Measurements from ENCODE around the gene ABHD14A.

Gene ABHD14A

DNA sequence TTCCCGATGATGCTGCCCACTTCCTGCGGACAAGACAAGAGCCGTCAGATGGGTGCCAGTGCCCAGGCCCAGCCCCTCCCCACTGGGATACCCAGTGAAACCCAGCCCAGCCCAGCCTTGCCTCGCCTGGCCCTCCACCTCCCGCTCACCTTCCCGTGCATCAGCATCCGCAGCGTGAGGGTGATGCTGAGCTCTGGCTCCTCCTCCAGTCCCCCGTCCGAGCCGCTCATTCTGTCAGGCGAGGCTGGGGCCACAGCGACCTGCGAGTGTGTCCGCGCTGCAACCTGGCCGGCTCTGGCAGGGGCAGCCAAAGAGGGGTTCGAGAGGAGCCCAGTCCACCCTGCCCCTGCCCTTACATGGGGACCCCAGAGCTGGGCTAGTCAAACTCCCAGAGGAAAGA is 13.9 kb upstream of the ABHD14A start:
- Histone ChIP-seq H3K4me2 (ENCODE audit: insufficient read depth, low read length) (no peak overlapping the region), H3K4me3 (ENCODE audit: low read depth in 1 of 2, low read length in 2 of 2) (no peak overlapping the region), H4K20me1 (ENCODE audit: insufficient read depth, low read length) (no peaks in the 10 kb centered on the region), H3K27ac (ENCODE audit: low read length) (no peak overlapping the region), H3K9me3 (ENCODE audit: insufficient read depth, low read length, severe bottlenecking) (no peaks in the 10 kb centered on the region), H3K27me3 (ENCODE audit: insufficient read depth, low read length, poor library complexity) (no peaks in the 10 kb centered on the region), H3K36me3 (ENCODE audit: insufficient read depth, low read length) (no peaks in the 10 kb centered on the region), H3K9ac (ENCODE audit: low read depth, low read length) (no peak overlapping the region), H3K4me1 (ENCODE audit: insufficient read depth, low read length) (peaks cover under 1% of the 10 kb centered on the region; the same call in 1 of the 2 replicates), H3K79me2 (ENCODE audit: insufficient read depth, low read length) (no peaks in the 10 kb centered on the region), H2AFZ (ENCODE audit: low read depth, low read length) (no peak overlapping the region)
- ATAC-seq (ENCODE audit: insufficient read depth, low read depth) (no peak), DNase-seq (no peak)
- no peak for TF ChIP-seq EZH2 (IDR thresholded peaks at IDR 0.05; ENCODE audit: borderline replicate concordance, low read depth, low read length, severe bottlenecking)
- TF ChIP-seq, protein P1, sequence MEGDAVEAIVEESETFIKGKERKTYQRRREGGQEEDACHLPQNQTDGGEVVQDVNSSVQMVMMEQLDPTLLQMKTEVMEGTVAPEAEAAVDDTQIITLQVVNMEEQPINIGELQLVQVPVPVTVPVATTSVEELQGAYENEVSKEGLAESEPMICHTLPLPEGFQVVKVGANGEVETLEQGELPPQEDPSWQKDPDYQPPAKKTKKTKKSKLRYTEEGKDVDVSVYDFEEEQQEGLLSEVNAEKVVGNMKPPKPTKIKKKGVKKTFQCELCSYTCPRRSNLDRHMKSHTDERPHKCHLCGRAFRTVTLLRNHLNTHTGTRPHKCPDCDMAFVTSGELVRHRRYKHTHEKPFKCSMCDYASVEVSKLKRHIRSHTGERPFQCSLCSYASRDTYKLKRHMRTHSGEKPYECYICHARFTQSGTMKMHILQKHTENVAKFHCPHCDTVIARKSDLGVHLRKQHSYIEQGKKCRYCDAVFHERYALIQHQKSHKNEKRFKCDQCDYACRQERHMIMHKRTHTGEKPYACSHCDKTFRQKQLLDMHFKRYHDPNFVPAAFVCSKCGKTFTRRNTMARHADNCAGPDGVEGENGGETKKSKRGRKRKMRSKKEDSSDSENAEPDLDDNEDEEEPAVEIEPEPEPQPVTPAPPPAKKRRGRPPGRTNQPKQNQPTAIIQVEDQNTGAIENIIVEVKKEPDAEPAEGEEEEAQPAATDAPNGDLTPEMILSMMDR (IDR thresholded peaks at IDR 0.05; ENCODE audit: borderline replicate concordance, extremely low read depth, low read length, poor library complexity, severe bottlenecking), result no peak

DNA sequence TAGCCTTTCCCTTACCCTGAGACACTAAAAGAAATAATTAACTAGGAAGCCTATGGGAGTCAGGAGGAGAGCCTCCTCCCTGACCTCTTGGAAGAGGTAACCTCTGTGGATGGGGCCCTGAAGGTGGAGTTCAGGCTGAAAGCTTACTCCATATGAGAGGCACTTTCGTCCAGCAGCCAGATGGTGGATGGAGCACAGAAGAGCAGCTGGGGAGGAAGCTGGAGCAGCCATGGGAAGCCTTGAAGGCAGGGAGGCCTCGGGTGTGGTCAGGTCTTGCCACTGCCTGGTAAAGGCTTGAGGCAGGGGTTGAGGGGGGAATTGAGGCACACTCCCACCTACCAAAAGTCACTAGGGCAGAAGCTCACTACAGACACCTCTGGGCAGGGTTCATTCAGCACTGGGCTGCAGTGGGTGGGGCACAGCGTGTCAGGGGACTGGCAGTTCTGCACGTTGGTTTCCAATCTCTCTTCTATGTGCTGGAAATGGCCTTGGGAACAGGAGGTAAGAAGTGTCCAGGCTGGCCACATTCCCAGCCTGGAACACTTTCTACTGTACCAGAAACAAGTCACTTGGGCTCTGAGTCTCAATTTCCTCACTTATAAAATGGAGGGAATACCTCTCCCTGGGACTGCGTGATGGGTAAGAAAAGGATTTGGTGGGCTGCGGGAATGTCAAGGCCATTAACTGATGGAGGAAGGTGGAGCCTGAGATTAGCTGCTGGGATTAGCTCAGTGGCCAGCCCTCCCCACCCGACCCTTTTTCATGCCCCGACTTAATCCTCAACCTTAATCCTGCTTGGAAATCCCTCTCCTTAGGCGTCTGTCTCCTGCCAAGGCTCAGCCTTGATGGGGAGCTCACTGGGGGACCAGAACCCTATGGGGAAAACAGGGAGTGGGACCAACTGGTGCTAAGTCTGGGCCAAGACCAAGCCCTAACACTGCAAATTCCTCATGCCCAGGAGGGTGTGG is 13.0 kb upstream of the ABHD14A start:
- Histone ChIP-seq H2AFZ (ENCODE audit: low read depth, low read length) (no peak overlapping the region), H3K4me1 (ENCODE audit: insufficient read depth, low read length) (peaks cover 9% of the 10 kb centered on the region), H4K20me1 (ENCODE audit: insufficient read depth, low read length) (no peaks in the 10 kb centered on the region), H3K9me3 (ENCODE audit: insufficient read depth, low read length, severe bottlenecking) (no peaks in the 10 kb centered on the region), H3K9ac (ENCODE audit: low read depth, low read length) (no peak overlapping the region), H3K4me3 (ENCODE audit: low read depth in 1 of 2, low read length in 2 of 2) (no peak overlapping the region), H3K4me2 (ENCODE audit: insufficient read depth, low read length) (no peak overlapping the region), H3K79me2 (ENCODE audit: insufficient read depth, low read length) (no peaks in the 10 kb centered on the region), H3K36me3 (ENCODE audit: insufficient read depth, low read length) (no peaks in the 10 kb centered on the region), H3K27me3 (ENCODE audit: insufficient read depth, low read length, poor library complexity) (no peaks in the 10 kb centered on the region), H3K27ac (ENCODE audit: low read length) (no peak overlapping the region)
- ATAC-seq (ENCODE audit: insufficient read depth, low read depth) (no peak), DNase-seq (no peak)
- TF ChIP-seq, protein P1 (IDR thresholded peaks at IDR 0.05; ENCODE audit: borderline replicate concordance, extremely low read depth, low read length, poor library complexity, severe bottlenecking), result no peak
- no peak for TF ChIP-seq EZH2 (IDR thresholded peaks at IDR 0.05; ENCODE audit: borderline replicate concordance, low read depth, low read length, severe bottlenecking)

DNA sequence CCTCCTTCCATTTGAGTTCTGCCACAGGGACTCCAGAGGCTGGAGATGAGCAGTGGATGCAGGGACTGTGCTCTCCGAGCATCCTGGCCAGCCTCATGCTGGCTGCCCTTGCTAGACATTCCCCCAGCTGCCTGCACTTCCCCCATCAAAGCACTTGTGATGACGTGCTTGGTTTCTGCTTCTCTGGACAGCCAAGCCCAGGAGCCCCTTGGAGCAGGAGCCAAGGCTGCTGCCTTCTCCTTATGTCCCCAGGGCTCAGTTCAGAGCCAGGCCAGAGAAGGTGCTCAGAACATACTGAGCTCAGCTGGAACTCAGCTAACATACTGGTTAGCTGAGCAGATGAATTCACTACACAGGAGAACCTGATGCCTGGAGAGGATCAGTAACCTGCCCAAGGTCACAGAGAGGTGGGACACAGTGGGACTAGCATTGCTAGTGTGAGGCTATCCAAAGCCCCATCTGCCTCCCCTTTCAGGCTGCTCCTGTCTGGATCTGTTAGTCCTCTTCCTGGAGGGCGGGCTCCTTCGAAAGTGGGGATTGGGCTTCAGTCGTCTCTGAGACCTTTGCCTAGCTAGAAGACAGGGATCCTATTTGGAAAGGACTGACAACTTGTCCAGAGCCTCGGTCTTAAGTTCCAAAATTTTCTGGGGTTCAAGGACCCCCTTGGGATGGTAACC is 11.9 kb upstream of the ABHD14A start:
- Histone ChIP-seq H3K4me1 (ENCODE audit: insufficient read depth, low read length) (peaks cover 16% of the 10 kb centered on the region), H2AFZ (ENCODE audit: low read depth, low read length) (no peak overlapping the region), H4K20me1 (ENCODE audit: insufficient read depth, low read length) (no peaks in the 10 kb centered on the region; the same call in 1 of the 2 replicates), H3K9me3 (ENCODE audit: insufficient read depth, low read length, severe bottlenecking) (no peaks in the 10 kb centered on the region), H3K27me3 (ENCODE audit: insufficient read depth, low read length, poor library complexity) (no peaks in the 10 kb centered on the region), H3K9ac (ENCODE audit: low read depth, low read length) (no peak overlapping the region), H3K27ac (ENCODE audit: low read length) (no peak overlapping the region), H3K4me3 (ENCODE audit: low read depth in 1 of 2, low read length in 2 of 2) (no peak overlapping the region), H3K4me2 (ENCODE audit: insufficient read depth, low read length) (no peak overlapping the region), H3K79me2 (ENCODE audit: insufficient read depth, low read length) (no peaks in the 10 kb centered on the region), H3K36me3 (ENCODE audit: insufficient read depth, low read length) (no peaks in the 10 kb centered on the region)
- DNase-seq (no peak), ATAC-seq (ENCODE audit: insufficient read depth, low read depth) (no peak)
- TF ChIP-seq, protein P1 (IDR thresholded peaks at IDR 0.05; ENCODE audit: borderline replicate concordance, extremely low read depth, low read length, poor library complexity, severe bottlenecking), result no peak
- no peak for TF ChIP-seq EZH2 (IDR thresholded peaks at IDR 0.05; ENCODE audit: borderline replicate concordance, low read depth, low read length, severe bottlenecking)

All from DND-41 (cell line).